WTC11 (cell line): ENCODE data around the gene PRPF8. TPM values are rescaled to one million over a fixed set of nuclear protein-coding genes. Genes with fewer than 3 reads are reported as not detected.
"Not testable (repeated sequence)": the region's sequence is repeated elsewhere in the genome, so short reads cannot be mapped to it uniquely, and the experiment has no call there.

ENCODE experiments used
- ATAC-seq: fragments of 200-7000 bp; cut with Tn5 transposase; 2 replicates; pipeline ENCODE4 v1.10.0; 2021; ENCODE audit warnings: mild to moderate bottlenecking, moderate library complexity
- CTCF ChIA-PET: fragments of 300-600 bp; sonication (Branson Sonifier 250); formaldehyde crosslinking; loops from one replicate; lab custom pipeline; 2021; ENCODE audit warnings: antibody characterized with exemption; lab: Charles Lee
- POLR2A ChIA-PET: fragments of 350-600 bp; sonication (Branson Sonifier 250); formaldehyde crosslinking; loops from one replicate; lab custom pipeline; 2021; ENCODE audit warnings: antibody characterized with exemption; lab: Charles Lee
- DNase-seq: peaks from one replicate; pipeline ENCODE4 v3.0.0; 2021; ENCODE audit warnings: low spot score
- H3K27ac Mint-ChIP-seq: 2 replicates; pipeline ENCODE4 v1.8.0; 2021; ENCODE audit warnings: mixed read lengths
- H3K27me3 Mint-ChIP-seq: 2 replicates; pipeline ENCODE4 v1.8.0; 2021; ENCODE audit warnings: low read depth, mild to moderate bottlenecking, moderate library complexity, mixed read lengths
- H3K36me3 Mint-ChIP-seq: 2 replicates; pipeline ENCODE4 v1.8.0; 2021; ENCODE audit warnings: mixed read lengths
- H3K4me1 Mint-ChIP-seq: 2 replicates; pipeline ENCODE4 v1.8.0; 2022; ENCODE audit warnings: mixed read lengths
- H3K4me3 Mint-ChIP-seq: 2 replicates; pipeline ENCODE4 v1.8.0; 2021; ENCODE audit warnings: mild to moderate bottlenecking, moderate library complexity, mixed read lengths
- H3K9me3 Mint-ChIP-seq: 2 replicates; pipeline ENCODE4 v1.8.0; 2021; ENCODE audit warnings: mixed read lengths
- CDX4 ChIP-seq: fragments of 250-450 bp; sonication (Bioruptor Pico); IDR thresholded peaks from 2 replicates; pipeline ENCODE4 v1.9.0; 2021; ENCODE audit warnings: moderate library complexity, mild to moderate bottlenecking, inconsistent platforms, borderline replicate concordance
- CREB1 ChIP-seq: sonication (generic); formaldehyde crosslinking; IDR thresholded peaks from 2 replicates; pipeline ENCODE4 v1.8.0; 2023; ENCODE audit warnings: mild to moderate bottlenecking, missing genetic modification reagents
- FOXP1 ChIP-seq: sonication (generic); formaldehyde crosslinking; IDR thresholded peaks from 2 replicates; pipeline ENCODE4 v1.8.0; 2022; ENCODE audit warnings: missing genetic modification reagents, mild to moderate bottlenecking, moderate library complexity, borderline replicate concordance
- RELA ChIP-seq: sonication (generic); formaldehyde crosslinking; IDR thresholded peaks from 2 replicates; pipeline ENCODE4 v1.8.1; 2022; ENCODE audit warnings: missing genetic modification reagents, mild to moderate bottlenecking, borderline replicate concordance
- RORB ChIP-seq: fragments of 250-450 bp; sonication (Bioruptor Pico); IDR thresholded peaks from 2 replicates; pipeline ENCODE4 v1.9.0; 2021; ENCODE audit warnings: mild to moderate bottlenecking
- SP1 ChIP-seq: sonication (generic); formaldehyde crosslinking; conservative IDR thresholded peaks from 2 replicates; pipeline ENCODE4 v1.8.1; 2022; ENCODE audit warnings: missing genetic modification reagents
- TEAD1 ChIP-seq: sonication (generic); formaldehyde crosslinking; IDR thresholded peaks from 2 replicates; pipeline ENCODE4 v1.8.0; 2022; ENCODE audit warnings: mild to moderate bottlenecking, missing genetic modification reagents
- ZNF121 ChIP-seq: sonication (generic); formaldehyde crosslinking; IDR thresholded peaks from 2 replicates; pipeline ENCODE4 v1.8.0; 2023; ENCODE audit warnings: missing genetic modification reagents
- total RNA-seq: library from RNA; stranded (reverse); gene quantifications from 3 replicates; pipeline ENCODE4 v1.2.3, GENCODE V29; 2021
- TF ChIP-seq, protein P1 (sequence below): sonication (generic); formaldehyde crosslinking; IDR thresholded peaks from 2 replicates; pipeline ENCODE4 v1.8.1; 2023; ENCODE audit warnings: mild to moderate bottlenecking, missing genetic modification reagents
- TF ChIP-seq, protein P2 (sequence below): sonication (generic); formaldehyde crosslinking; IDR thresholded peaks from 2 replicates; pipeline ENCODE4 v1.8.0; 2022; ENCODE audit warnings: missing genetic modification reagents

The PRPF8 gene
- total RNA-seq, 1 experiment from 2014 or later: 388 TPM

DNA sequence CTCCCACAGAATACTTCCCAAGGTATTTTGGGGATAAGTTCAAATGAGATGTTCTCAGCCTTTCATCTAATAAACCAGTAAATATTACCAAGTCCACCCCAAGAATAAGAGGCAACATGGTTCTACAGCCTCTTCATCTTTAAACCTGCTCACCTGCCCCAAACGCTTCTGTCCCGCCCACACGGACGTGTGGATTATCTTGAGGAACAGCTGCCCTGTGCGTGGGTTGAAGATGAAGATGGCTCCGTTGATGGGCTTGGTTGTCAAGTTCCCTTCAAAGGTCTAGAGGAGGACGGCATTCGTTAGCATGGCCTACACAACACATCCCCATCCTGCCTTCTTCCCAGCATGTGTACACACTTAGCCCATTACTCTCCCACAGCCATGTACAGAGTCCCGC lies 26.6 kb downstream of the PRPF8 start:
- POLR2A ChIA-PET: no interaction called here

DNA sequence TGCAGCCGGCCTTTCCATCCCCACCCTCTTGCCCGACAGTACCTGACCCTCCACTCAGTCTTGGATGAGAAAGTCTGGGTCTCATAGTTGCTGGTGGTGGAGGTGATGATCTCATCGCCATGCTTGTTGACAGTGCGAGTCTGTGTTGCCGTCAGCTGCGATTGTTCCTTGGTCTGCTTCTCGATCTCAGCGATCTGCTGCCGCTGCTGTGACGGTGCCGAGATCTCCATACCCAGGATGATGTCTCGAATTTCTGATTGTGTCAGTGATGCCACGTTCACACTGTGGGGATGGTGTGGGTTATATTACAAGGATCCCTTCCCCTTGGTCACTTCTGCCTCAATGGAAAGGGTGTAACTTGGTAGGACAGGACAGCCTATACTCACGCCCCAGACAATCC lies 30.9 kb downstream of the PRPF8 start:
- TF ChIP-seq RORB (CRISPR knock-in tag) (no peak), TEAD1 (CRISPR knock-in tag) (no peak), CDX4 (no peak)
- TF ChIP-seq, protein P1, sequence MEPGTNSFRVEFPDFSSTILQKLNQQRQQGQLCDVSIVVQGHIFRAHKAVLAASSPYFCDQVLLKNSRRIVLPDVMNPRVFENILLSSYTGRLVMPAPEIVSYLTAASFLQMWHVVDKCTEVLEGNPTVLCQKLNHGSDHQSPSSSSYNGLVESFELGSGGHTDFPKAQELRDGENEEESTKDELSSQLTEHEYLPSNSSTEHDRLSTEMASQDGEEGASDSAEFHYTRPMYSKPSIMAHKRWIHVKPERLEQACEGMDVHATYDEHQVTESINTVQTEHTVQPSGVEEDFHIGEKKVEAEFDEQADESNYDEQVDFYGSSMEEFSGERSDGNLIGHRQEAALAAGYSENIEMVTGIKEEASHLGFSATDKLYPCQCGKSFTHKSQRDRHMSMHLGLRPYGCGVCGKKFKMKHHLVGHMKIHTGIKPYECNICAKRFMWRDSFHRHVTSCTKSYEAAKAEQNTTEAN: no peak
- TF ChIP-seq, protein P2, sequence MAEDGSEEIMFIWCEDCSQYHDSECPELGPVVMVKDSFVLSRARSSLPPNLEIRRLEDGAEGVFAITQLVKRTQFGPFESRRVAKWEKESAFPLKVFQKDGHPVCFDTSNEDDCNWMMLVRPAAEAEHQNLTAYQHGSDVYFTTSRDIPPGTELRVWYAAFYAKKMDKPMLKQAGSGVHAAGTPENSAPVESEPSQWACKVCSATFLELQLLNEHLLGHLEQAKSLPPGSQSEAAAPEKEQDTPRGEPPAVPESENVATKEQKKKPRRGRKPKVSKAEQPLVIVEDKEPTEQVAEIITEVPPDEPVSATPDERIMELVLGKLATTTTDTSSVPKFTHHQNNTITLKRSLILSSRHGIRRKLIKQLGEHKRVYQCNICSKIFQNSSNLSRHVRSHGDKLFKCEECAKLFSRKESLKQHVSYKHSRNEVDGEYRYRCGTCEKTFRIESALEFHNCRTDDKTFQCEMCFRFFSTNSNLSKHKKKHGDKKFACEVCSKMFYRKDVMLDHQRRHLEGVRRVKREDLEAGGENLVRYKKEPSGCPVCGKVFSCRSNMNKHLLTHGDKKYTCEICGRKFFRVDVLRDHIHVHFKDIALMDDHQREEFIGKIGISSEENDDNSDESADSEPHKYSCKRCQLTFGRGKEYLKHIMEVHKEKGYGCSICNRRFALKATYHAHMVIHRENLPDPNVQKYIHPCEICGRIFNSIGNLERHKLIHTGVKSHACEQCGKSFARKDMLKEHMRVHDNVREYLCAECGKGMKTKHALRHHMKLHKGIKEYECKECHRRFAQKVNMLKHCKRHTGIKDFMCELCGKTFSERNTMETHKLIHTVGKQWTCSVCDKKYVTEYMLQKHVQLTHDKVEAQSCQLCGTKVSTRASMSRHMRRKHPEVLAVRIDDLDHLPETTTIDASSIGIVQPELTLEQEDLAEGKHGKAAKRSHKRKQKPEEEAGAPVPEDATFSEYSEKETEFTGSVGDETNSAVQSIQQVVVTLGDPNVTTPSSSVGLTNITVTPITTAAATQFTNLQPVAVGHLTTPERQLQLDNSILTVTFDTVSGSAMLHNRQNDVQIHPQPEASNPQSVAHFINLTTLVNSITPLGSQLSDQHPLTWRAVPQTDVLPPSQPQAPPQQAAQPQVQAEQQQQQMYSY (CRISPR knock-in tag): no peak
- ChIA-PET CTCF (no interaction called here), POLR2A (no interaction called here)
- peaks cover 77% of the 10 kb centered on the region for H3K36me3 Mint-ChIP-seq
- no peaks in the 10 kb centered on the region for H3K4me1 Mint-ChIP-seq
- no peak for DNase-seq
- no peak overlapping the region for H3K4me3 Mint-ChIP-seq
- no peak for ATAC-seq
- H3K9me3 Mint-ChIP-seq: peaks cover 6% of the 10 kb centered on the region; the same call in 1 of the 2 replicates
- no peak overlapping the region for H3K27ac Mint-ChIP-seq
- H3K27me3 Mint-ChIP-seq: no peaks in the 10 kb centered on the region

More for the DNA sequence above, 26.6 kb downstream of the PRPF8 start:
- Mint-ChIP-seq H3K36me3 (peaks cover 91% of the 10 kb centered on the region), H3K9me3 (peaks cover 6% of the 10 kb centered on the region; the same call in 1 of the 2 replicates), H3K27ac (no peak overlapping the region), H3K4me1 (no peaks in the 10 kb centered on the region), H3K4me3 (no peak overlapping the region), H3K27me3 (no peaks in the 10 kb centered on the region)
- DNase-seq: no peak
- ATAC-seq: no peak
- TF ChIP-seq FOXP1 (CRISPR knock-in tag) (no peak), CREB1 (CRISPR knock-in tag) (no peak), RELA (CRISPR knock-in tag) (no peak)
- CTCF ChIA-PET: interaction anchor here (1.3 kb wide), 1 partner anchor 11 kb away, joined by 5 read pairs; no protein-coding TSS in a partner anchor

DNA sequence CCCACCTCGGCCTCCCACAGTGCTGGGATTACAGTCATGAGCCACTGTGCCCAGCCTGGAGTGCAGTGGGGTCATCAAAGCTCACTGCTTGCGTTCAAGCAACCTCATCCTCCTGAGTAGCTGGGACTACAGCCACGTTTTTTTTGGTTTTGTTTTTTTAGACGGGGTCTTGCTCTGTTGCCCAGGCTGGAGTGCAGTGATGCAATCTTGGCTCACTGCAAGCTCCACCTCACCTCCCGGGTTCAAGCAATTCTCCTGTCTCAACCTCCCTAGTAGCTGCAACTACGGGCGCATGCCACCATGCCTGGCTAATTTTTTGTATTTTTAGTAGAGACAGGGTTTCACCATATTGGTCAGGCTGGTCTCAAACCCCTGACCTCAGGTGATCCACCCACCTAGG lies 31.9 kb downstream of the PRPF8 start:
- H3K27ac Mint-ChIP-seq, H3K9me3 Mint-ChIP-seq, H3K4me1 Mint-ChIP-seq, ATAC-seq, DNase-seq, H3K27me3 Mint-ChIP-seq, POLR2A ChIA-PET, H3K4me3 Mint-ChIP-seq, CTCF ChIA-PET: not testable (repeated sequence)
- H3K36me3 Mint-ChIP-seq: peaks cover 68% of the 10 kb centered on the region
- 0 out of 2 replicates have a peak, but pooled peaks have one; percentile 41 for TF ChIP-seq ZNF121

DNA sequence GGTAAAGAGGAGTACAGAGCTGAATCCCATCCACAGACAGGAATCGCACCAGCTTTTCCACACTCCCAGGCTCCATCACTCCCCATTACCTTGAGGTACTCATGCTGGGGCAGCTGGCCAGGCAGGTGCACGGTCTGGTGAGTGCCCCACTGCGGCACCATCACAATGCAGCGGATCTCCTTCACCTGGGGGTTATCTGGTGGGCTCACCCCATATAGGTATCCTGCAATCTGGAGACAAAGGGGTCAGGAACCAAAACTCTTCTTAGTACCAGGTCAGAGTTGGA lies 33.2 kb downstream of the PRPF8 start:
- TF ChIP-seq, protein P2 (CRISPR knock-in tag): peak; percentile 63
- TF ChIP-seq SP1 (CRISPR knock-in tag): no peak
- TF ChIP-seq, all 79 proteins: peak for 1
- Mint-ChIP-seq H3K36me3 (peaks cover 55% of the 10 kb centered on the region), H3K9me3 (no peaks in the 10 kb centered on the region), H3K27ac (no peak overlapping the region), H3K27me3 (no peaks in the 10 kb centered on the region; the same call in 1 of the 2 replicates), H3K4me3 (no peak overlapping the region), H3K4me1 (peaks cover 6% of the 10 kb centered on the region)
- CTCF ChIA-PET: interaction anchor here (4.6 to 7.2 kb wide), 2 partner anchors 17 to 76 kb away, joined by 56 to 133 read pairs; no protein-coding TSS in a partner anchor
- POLR2A ChIA-PET: no interaction called here
- ATAC-seq (no peak), DNase-seq (no peak)
